Ectodermal cell (in vitro differentiated cells): ENCODE data around the gene YES1.
A peak's percentile ranks its signal among the peaks of the same experiment; 100 is the strongest.
"Not testable (repeated sequence)": the region's sequence is repeated elsewhere in the genome, so short reads cannot be mapped to it uniquely, and the experiment has no call there.

ENCODE experiments used
- H3K27ac ChIP-seq: 2 replicates; pipeline ENCODE4 v1.7.0; 2013; ENCODE audit warnings: mild to moderate bottlenecking, low read depth, low read length; ENCODE audit not compliant: insufficient read depth, poor library complexity, severe bottlenecking
- H3K27me3 ChIP-seq: 2 replicates; pipeline ENCODE4 v1.7.0; 2013; ENCODE audit warnings: mild to moderate bottlenecking, low read length; ENCODE audit not compliant: insufficient read depth, control insufficient read depth, poor library complexity, severe bottlenecking
- H3K36me3 ChIP-seq: one replicate; pipeline ENCODE4 v1.7.0; 2013; ENCODE audit warnings: low read length; ENCODE audit not compliant: control insufficient read depth, insufficient read depth
- H3K4me1 ChIP-seq: one replicate; pipeline ENCODE4 v1.7.0; 2013; ENCODE audit warnings: low read length; ENCODE audit not compliant: control insufficient read depth, insufficient read depth
- H3K4me3 ChIP-seq: 2 replicates; pipeline ENCODE4 v1.7.0; 2013; ENCODE audit warnings: low read depth, low read length, control low read depth; ENCODE audit not compliant: insufficient read depth
- H3K9me3 ChIP-seq: 2 replicates; pipeline ENCODE4 v1.7.0; 2013; ENCODE audit warnings: mild to moderate bottlenecking, low read length, moderate library complexity; ENCODE audit not compliant: control insufficient read depth
- WGBS, 2 experiments: methylation state at CpG; one replicate each; pipeline ENCODE4 v1.1.7; 2013; ENCODE audit warnings: missing lambda C conversion rate in 2 of 2; 5-methylcytosine and 5-hydroxymethylcytosine counted together

Gene YES1

DNA sequence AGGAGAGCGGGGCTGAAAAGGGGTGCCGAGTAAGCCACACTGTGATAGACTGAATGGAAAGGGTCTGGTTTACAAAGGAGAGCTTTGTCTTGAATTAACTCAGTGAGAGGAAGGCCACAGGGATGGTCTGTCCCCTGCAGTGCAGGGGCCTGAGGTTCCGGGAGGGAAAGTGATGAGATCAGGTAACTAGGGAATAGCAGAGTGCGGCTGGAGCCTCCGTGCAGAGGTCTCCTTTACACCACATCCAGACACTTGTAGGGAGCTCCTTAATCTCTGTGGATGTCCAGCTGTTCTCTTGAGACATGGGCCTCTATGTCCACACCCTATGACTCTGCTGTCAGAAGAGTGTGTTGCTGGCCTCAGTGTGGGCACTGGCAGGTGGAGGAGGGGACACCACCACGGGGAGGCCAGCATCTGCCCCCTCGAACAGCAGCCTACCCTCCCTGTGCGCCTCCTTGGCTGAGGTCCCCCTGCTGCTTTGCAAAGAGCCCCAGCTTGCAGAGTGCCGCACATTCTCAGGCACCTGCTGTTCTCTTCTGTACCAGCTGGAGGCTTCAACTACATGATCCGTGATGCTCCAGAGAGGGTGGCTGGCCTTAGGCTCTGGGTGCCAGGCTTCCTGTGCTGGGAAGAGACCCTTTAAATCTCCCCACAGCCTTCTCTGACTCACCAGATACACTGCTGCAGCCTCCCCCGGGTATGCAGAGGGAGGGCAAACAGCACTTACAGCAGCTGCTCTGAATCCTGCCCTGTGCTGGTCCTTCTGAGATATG is 125.5 kb downstream of the YES1 start:
- WGBS, 2 experiments, result 3 to 4% methylated on average over 11 of the region's 11 CpGs
- Histone ChIP-seq H3K36me3 (no peaks in the 10 kb centered on the region), H3K9me3 (no peaks in the 10 kb centered on the region), H3K27me3 (no peaks in the 10 kb centered on the region), H3K27ac (peak overlapping the region; percentile 77), H3K4me3 (no peak overlapping the region), H3K4me1 (peaks cover 30% of the 10 kb centered on the region)

DNA sequence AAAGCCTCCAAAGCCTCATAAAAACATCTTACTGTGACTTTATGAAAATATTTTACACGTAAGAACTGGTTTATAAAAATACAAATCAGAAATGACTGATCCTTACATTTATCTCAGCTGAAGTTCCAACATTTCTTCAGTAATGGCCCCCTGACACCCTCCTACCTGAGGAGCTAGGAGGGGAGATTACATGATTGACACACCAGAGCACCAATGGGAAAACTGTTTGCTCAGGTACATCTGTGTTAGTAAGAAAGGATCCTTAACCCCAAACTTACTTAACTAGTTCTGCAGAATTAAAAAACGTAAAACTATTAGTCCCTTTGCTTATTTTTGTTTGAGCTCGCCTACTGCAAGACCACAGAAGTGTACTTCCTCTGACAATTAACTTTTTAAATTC is 126.6 kb downstream of the YES1 start:
- Histone ChIP-seq H3K4me1 (peaks cover 30% of the 10 kb centered on the region), H3K27ac (no peak overlapping the region), H3K36me3 (no peaks in the 10 kb centered on the region), H3K9me3 (no peaks in the 10 kb centered on the region), H3K4me3 (no peak overlapping the region), H3K27me3 (no peaks in the 10 kb centered on the region)
- WGBS, 2 experiments, result 90% methylated on average over 3 of the region's 3 CpGs

DNA sequence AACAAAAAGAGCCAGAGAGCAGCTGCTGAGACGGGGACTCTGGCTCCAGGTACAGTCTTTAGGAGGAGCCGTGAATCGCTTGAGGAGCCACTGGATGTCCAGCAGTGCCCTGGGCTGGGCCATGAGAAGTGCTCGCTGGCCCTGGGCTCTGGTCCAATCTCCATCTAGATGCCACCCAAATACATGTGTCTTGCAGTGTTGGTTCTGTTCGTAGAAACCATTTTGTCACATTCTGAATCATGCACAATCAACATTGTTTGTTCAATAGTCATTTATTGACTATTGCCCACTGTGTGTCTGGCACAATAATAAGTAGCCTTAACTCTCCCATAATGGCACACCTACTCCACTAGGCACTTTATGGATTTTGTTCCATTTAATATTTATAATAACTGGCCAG is 128.5 kb downstream of the YES1 start:
- no peaks in the 10 kb centered on the region for H3K9me3 ChIP-seq
- WGBS, 2 experiments, result 76 to 79% methylated on average over 5 of the region's 5 CpGs
- H3K4me3 ChIP-seq, result no peak overlapping the region
- no peak overlapping the region for H3K27ac ChIP-seq
- peaks cover 28% of the 10 kb centered on the region for H3K4me1 ChIP-seq
- no peaks in the 10 kb centered on the region for H3K36me3 ChIP-seq
- no peaks in the 10 kb centered on the region for H3K27me3 ChIP-seq

DNA sequence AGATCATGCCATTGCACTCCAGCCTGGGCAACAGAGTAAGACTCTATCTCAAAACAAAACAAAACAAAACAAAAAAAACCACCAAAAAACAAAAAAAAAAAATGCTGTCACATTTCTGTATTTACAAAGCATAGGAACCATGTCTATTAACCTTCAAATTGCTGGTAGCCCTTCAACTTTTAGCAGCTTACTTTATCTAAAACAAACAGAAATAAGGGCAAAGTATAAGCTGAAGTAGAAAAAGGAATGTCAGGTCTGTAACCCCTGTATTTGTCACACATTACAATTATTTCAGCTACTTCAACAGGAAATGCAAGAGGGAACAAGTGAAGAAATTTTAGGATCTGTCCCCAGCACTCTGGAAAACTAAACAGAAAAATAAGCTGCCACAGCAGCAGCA is 129.2 kb downstream of the YES1 start:
- no peak overlapping the region for H3K4me3 ChIP-seq
- no peaks in the 10 kb centered on the region for H3K9me3 ChIP-seq
- H3K27ac ChIP-seq, result no peak overlapping the region
- no peaks in the 10 kb centered on the region for H3K27me3 ChIP-seq
- H3K4me1 ChIP-seq, result peaks cover 23% of the 10 kb centered on the region
- no peaks in the 10 kb centered on the region for H3K36me3 ChIP-seq

DNA sequence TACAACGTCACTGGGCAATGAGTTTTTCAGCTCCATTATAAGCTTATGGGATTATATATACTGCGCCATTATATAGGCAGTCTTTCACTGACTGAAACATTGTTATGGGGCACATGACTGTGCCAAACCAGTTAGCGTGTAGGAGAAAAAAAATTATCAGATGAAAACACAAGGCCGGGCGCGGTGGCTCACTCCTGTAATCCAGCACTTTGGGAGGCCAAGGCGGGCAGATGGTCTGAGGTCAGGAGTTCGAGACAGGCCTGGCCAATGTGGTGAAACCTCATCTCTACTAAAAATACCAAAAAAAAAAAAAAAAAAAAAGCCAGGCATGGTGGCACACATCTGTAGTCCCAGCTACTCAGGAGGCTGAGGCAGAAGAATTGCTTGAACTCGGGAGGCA is 129.6 kb downstream of the YES1 start:
- H3K4me3 ChIP-seq, H3K9me3 ChIP-seq, H3K27ac ChIP-seq, H3K36me3 ChIP-seq, H3K27me3 ChIP-seq: not testable (repeated sequence)
- H3K4me1 ChIP-seq, result peaks cover 22% of the 10 kb centered on the region
- 96 to 97% methylated on average over 9 of the region's 9 CpGs for WGBS, 2 experiments

DNA sequence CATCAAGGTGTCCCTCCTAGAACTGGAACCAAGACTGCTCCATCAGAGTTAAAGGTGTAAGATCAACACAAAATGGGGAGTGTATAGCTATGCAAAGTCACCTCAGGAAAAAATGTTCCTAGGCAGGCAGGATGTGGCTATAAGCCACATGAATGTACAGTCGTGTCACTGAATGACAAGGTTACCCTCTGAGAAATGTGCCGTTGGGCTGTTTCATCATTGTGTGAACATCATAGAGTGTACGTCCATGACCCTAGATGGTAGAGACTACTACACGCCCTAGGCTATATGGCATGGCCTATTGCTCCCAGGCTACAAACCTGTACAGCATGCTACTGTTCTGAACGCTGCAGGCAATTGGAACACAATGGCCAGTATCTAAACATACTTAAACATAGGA is 130.1 kb downstream of the YES1 start:
- Histone ChIP-seq H3K4me1 (peaks cover 18% of the 10 kb centered on the region), H3K9me3 (no peaks in the 10 kb centered on the region), H3K4me3 (no peak overlapping the region), H3K36me3 (no peaks in the 10 kb centered on the region), H3K27me3 (no peaks in the 10 kb centered on the region), H3K27ac (no peak overlapping the region)
- WGBS, 2 experiments, result 95 to 96% methylated on average over 5 of the region's 5 CpGs

DNA sequence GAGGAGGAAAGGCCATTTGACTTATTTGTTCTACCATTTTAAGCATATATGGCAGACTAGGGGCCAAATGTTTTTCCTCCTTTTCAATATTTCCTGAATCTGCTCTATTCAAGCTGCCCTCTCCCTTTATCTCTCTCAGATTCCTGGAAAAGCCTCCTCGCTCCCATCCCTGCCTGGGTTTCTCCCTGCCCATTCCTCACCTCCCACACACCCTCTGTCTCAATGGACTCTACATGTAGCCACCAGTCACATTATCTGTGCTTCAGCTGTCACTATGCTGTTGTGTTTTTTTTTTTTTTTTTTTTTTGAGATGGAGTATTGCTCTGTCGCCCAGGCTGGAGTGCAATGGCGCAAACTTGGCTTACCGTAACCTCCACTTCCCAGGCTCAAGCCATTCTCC is 131.7 kb downstream of the YES1 start:
- Histone ChIP-seq H3K27ac (no peak overlapping the region), H3K36me3 (no peaks in the 10 kb centered on the region), H3K9me3 (no peaks in the 10 kb centered on the region), H3K27me3 (no peaks in the 10 kb centered on the region), H3K4me1 (peaks cover 4% of the 10 kb centered on the region), H3K4me3 (no peak overlapping the region)
- 87 to 93% methylated on average over 4 of the region's 4 CpGs for WGBS, 2 experiments

DNA sequence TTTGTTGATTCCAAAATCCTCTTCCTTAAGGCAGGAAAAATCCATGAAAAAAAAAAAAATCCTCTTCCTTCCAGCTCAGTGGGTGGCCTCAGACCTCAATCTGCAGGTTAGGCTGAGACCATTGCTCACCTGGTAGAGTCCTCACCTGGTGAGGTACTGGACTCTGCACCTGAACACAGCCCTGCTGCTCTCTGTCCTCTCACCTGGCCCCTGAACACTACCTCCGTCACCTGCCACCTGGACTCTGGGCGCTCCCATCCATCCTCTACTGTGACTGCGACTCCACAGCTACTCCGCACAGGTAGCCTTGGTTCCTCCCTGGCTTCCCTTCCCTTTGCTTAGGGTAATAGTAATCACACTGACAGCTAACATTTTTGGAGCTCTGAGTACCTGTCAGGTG is 132.5 kb downstream of the YES1 start:
- Histone ChIP-seq H3K36me3 (no peaks in the 10 kb centered on the region), H3K27ac (no peak overlapping the region), H3K27me3 (no peaks in the 10 kb centered on the region), H3K9me3 (no peaks in the 10 kb centered on the region), H3K4me1 (peaks cover 4% of the 10 kb centered on the region), H3K4me3 (no peak overlapping the region)
- 90 to 95% methylated on average over 4 of the region's 4 CpGs for WGBS, 2 experiments

DNA sequence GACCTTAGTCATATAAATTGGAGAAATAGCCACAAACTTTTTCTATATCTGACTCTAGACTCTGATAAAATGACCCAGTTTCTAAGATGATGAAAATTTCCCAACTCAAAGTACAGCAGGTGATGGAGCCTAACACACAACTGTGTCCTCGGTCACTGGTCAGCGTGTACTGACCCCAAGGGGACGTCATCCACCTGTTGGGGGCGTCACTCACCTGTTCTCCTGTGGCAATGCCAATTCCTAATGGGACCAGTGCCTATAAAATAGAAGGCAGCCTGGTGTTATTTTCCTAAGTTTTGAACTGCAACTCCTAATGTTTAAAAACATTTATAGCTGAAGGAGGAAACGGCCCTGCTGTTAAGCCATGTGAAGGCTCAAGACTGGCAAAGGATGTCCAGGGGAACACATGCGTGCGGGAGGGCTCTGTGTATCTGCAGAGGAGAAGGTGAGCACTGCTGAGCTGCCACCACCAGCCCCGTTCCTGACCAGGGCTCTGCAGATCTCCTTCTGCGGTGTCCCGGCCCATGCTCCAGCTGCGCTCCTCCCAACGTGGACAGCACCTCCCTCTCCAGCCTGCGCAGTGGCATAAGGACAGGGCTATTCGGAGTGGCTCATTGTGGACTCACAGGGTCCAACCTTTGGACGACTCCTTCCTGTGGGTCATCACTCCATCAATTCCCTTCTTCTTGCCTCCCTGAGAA is 133.4 kb downstream of the YES1 start:
- Histone ChIP-seq H3K27me3 (no peaks in the 10 kb centered on the region), H3K27ac (no peak overlapping the region), H3K36me3 (no peaks in the 10 kb centered on the region), H3K4me1 (peaks cover 3% of the 10 kb centered on the region), H3K4me3 (no peak overlapping the region), H3K9me3 (no peaks in the 10 kb centered on the region)
- 92 to 94% methylated on average over 15 of the region's 15 CpGs for WGBS, 2 experiments

DNA sequence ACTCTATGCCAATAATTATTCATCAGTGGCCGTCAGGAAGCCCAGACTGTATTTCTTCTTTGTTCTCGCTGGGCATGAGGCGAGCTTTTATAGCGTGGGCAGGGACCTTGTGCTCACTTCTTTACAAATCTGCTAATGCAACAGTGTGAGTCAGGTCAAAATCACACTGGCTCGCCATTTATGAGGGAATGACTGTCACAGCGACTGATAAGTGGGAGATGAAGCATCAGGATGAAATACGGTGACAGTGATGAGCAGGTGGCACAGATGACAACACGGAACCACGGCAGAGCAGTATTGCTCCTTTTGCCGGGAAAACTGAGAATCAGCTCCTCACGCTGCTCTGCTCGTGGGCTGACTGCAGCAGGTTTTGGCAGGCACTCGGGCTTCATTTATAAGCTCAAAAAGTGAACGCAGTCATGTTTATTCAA is 134.1 kb downstream of the YES1 start:
- H3K9me3 ChIP-seq, result no peaks in the 10 kb centered on the region
- no peaks in the 10 kb centered on the region for H3K27me3 ChIP-seq
- no peaks in the 10 kb centered on the region for H3K36me3 ChIP-seq
- 95 to 96% methylated on average over 14 of the region's 14 CpGs for WGBS, 2 experiments
- H3K27ac ChIP-seq, result no peak overlapping the region
- H3K4me3 ChIP-seq, result no peak overlapping the region
- no peaks in the 10 kb centered on the region for H3K4me1 ChIP-seq
